H1 (cell line): Measurements from ENCODE around the gene CEMIP2.

Source experiments
- CEBPB ChIP-seq: IDR thresholded peaks from 2 replicates; pipeline ENCODE4 v1.6.1; 2012; ENCODE audit warnings: low read depth, low read length
- CTCF ChIP-seq, 3 experiments: IDR thresholded peaks; 1 replicate in 2 of 3; 2 replicates in 1 of 3; pipeline versions ENCODE4 v1.5.1 to v1.6.1; 2011; ENCODE audit warnings: low read length in 3 of 3, mild to moderate bottlenecking in 3 of 3, inconsistent platforms in 2 of 3, low read depth in 1 of 3, moderate library complexity in 1 of 3; ENCODE audit not compliant: insufficient read depth in 1 of 3; ENCODE audit errors: control extremely low read depth in 1 of 3
- EZH2 ChIP-seq: fragments of 200-600 bp; sonication (generic); IDR thresholded peaks from 2 replicates; pipeline ENCODE4 v1.7.1; 2012; ENCODE audit warnings: low read depth, mild to moderate bottlenecking, moderate library complexity, low read length, inconsistent platforms; ENCODE audit not compliant: severe bottlenecking
- MAFK ChIP-seq: IDR thresholded peaks from 2 replicates; pipeline ENCODE4 v1.6.1; 2012; ENCODE audit warnings: low read depth, mild to moderate bottlenecking, improper control_type of control experiment, low read length
- POLR2AphosphoS5 ChIP-seq: IDR thresholded peaks from 2 replicates; pipeline ENCODE4 v1.6.1; 2011; ENCODE audit warnings: low read depth, low read length
- RBBP5 ChIP-seq: IDR thresholded peaks from 2 replicates; pipeline ENCODE4 v1.7.1; 2012; ENCODE audit warnings: low read depth, mild to moderate bottlenecking, inconsistent platforms, low read length, moderate library complexity, borderline replicate concordance
- RFX5 ChIP-seq: IDR thresholded peaks from 2 replicates; pipeline ENCODE4 v1.6.1; 2011; ENCODE audit warnings: low read depth, low read length, improper control_type of control experiment, borderline replicate concordance
- SP2 ChIP-seq: IDR thresholded peaks from 2 replicates; pipeline ENCODE4 v1.6.1; 2012; ENCODE audit warnings: mild to moderate bottlenecking, low read length, inconsistent platforms
- SRF ChIP-seq: IDR thresholded peaks from 2 replicates; pipeline ENCODE4 v1.6.1; 2011; ENCODE audit warnings: mild to moderate bottlenecking, low read depth, low read length, moderate library complexity
- TAF1 ChIP-seq: IDR thresholded peaks from 2 replicates; pipeline ENCODE4 v1.6.1; 2011; ENCODE audit warnings: mild to moderate bottlenecking, low read depth, low read length
- TBP ChIP-seq: IDR thresholded peaks from 2 replicates; pipeline ENCODE4 v1.6.1; 2011; ENCODE audit warnings: low read depth, low read length, improper control_type of control experiment
- TEAD4 ChIP-seq: IDR thresholded peaks from 2 replicates; pipeline ENCODE4 v1.6.1; 2012; ENCODE audit warnings: low read depth, low read length, inconsistent platforms, mixed read lengths
- YY1 ChIP-seq: IDR thresholded peaks from 2 replicates; pipeline ENCODE4 v1.6.1; 2011; ENCODE audit warnings: low read depth, mild to moderate bottlenecking, low read length
- ZNF274 ChIP-seq: IDR thresholded peaks from 2 replicates; pipeline ENCODE4 v1.7.0; 2012; ENCODE audit warnings: low read length, borderline replicate concordance; ENCODE audit errors: extremely low read depth

GRCh38 chr9:71741926-71742648 is 26.2 kb downstream of the CEMIP2 start:
- TF ChIP-seq EZH2 (no peak), RBBP5 (no peak), SRF (no peak), MAFK (no peak), TEAD4 (no peak), YY1 (no peak), TAF1 (no peak), POLR2AphosphoS5 (no peak), CEBPB (no peak), TBP (no peak), SP2 (no peak), CTCF (IDR thresholded peaks at IDR 0.05; ENCODE audit: control extremely low read depth in 1 of 3, insufficient read depth in 1 of 3, low read depth in 1 of 3, low read length in 3 of 3) (no peak), ZNF274 (no peak), RFX5 (no peak)
